GM12878 (cell line): ENCODE measurements around the gene ACTL10. TPM values are rescaled to one million over a fixed set of nuclear protein-coding genes. Genes with fewer than 3 reads are reported as not detected.

Experiments
- ATAC-seq: fragments of 200-7000 bp; cut with Tn5 transposase; 3 replicates; pipeline ENCODE4 v1.9.1; 2020; ENCODE audit warnings: mild to moderate bottlenecking, moderate library complexity
- BruUV-seq: library from RNA; stranded (reverse); fragments of 400-500 nt; replicated peaks from 2 replicates; lab custom pipeline; 2021; lab: Mats Ljungman, UMichigan
- CTCF ChIA-PET: fragments of 300-600 bp; sonication (Branson Sonifier 250); formaldehyde crosslinking; extraction: SDS; loops from one replicate; lab custom pipeline; 2021; ENCODE audit warnings: inconsistent platforms; lab: Yijun Ruan, JAX
- POLR2A ChIA-PET: fragments of 350-600 bp; formaldehyde crosslinking; extraction: SDS; loops from one replicate; lab custom pipeline; 2021; ENCODE audit warnings: inconsistent platforms; lab: Charles Lee
- RAD21 ChIA-PET: fragments of 300-600 bp; sonication (Branson Sonifier 250); formaldehyde crosslinking; loops from one replicate; lab custom pipeline; 2023; ENCODE audit warnings: antibody characterized with exemption; ENCODE audit not compliant: unreplicated experiment; lab: Charles Lee
- SMC1A ChIA-PET: fragments of 300-600 bp; sonication (Branson Sonifier 250); formaldehyde crosslinking; loops from one replicate; lab custom pipeline; 2023; ENCODE audit not compliant: unreplicated experiment, uncharacterized antibody; lab: Charles Lee
- DNase-seq: peaks from one replicate; pipeline ENCODE4 v3.0.0-alpha.2; 2011; ENCODE audit warnings: low read depth, low spot score
- FAIRE-seq: peaks from 3 replicates; lab custom pipeline; 2011; peaks lifted over from hg19 to GRCh38; lab: Jason Lieb, UNC
- H2AFZ ChIP-seq: 2 replicates; pipeline ENCODE4 v1.6.0; 2011; ENCODE audit warnings: low read depth, low read length, control low read depth; ENCODE audit not compliant: control insufficient read depth
- H3K27ac ChIP-seq: 2 replicates; pipeline ENCODE4 v1.5.1; 2011; ENCODE audit warnings: control low read depth; ENCODE audit not compliant: control insufficient read depth, insufficient read depth
- H3K27me3 ChIP-seq, 2 experiments: replicated peaks in 1 of 2; 2 replicates each; pipeline versions ENCODE4 v1.6.0 to v1.6.1; 2011; ENCODE audit warnings: low read length in 1 of 2; ENCODE audit not compliant: control insufficient read depth in 2 of 2, insufficient read depth in 2 of 2
- H3K36me3 ChIP-seq, 2 experiments: 2 replicates each; pipeline ENCODE4 v1.5.1; 2011; ENCODE audit warnings: low read length in 1 of 2; ENCODE audit not compliant: control insufficient read depth in 2 of 2, insufficient read depth in 2 of 2
- H3K4me1 ChIP-seq: 2 replicates; pipeline ENCODE4 v1.6.1; 2011; ENCODE audit warnings: mild to moderate bottlenecking, low read length, moderate library complexity, mixed read lengths; ENCODE audit not compliant: control insufficient read depth, insufficient read depth
- H3K4me2 ChIP-seq: 2 replicates; pipeline ENCODE4 v1.6.0; 2011; ENCODE audit warnings: control low read depth; ENCODE audit not compliant: control insufficient read depth, insufficient read depth
- H3K4me3 ChIP-seq: fragments of 200-600 bp; sonication (generic); 2 replicates; pipeline ENCODE4 v1.5.1; 2016
- H3K79me2 ChIP-seq: 2 replicates; pipeline ENCODE4 v1.6.0; 2011; ENCODE audit warnings: low read length; ENCODE audit not compliant: control insufficient read depth, insufficient read depth
- H3K9ac ChIP-seq: 2 replicates; pipeline ENCODE4 v1.8.0; 2011; ENCODE audit warnings: low read length, control low read depth, mixed read lengths; ENCODE audit not compliant: control insufficient read depth, insufficient read depth
- H3K9me3 ChIP-seq: replicated peaks from 3 replicates; pipeline ENCODE4 v1.5.1; 2011; ENCODE audit warnings: mild to moderate bottlenecking, low read length; ENCODE audit not compliant: control insufficient read depth, insufficient read depth
- H4K20me1 ChIP-seq: 2 replicates; pipeline ENCODE4 v1.6.0; 2011; ENCODE audit not compliant: control insufficient read depth, insufficient read depth
- CBX5 ChIP-seq: sonication (generic); IDR thresholded peaks from 2 replicates; pipeline ENCODE4 v1.6.1; 2016; ENCODE audit warnings: low read depth, moderate library complexity, mild to moderate bottlenecking, inconsistent platforms
- NFYA ChIP-seq: IDR thresholded peaks from 2 replicates; pipeline ENCODE4 v1.6.1; 2011; ENCODE audit warnings: low read depth, mild to moderate bottlenecking, low read length, improper control_type of control experiment, borderline replicate concordance
- PML ChIP-seq: IDR thresholded peaks from 2 replicates; pipeline ENCODE4 v1.6.1; 2012; ENCODE audit warnings: low read length, inconsistent platforms
- YY1 ChIP-seq: IDR thresholded peaks from 2 replicates; pipeline ENCODE4 v1.6.1; 2011; ENCODE audit warnings: low read depth, mild to moderate bottlenecking, low read length
- ZNF274 ChIP-seq: IDR thresholded peaks from one replicate; pipeline ENCODE4 v1.8.0; 2011; ENCODE audit not compliant: insufficient read length, insufficient read depth
- WGBS: methylation state at CpG from one replicate; pipeline ENCODE4 v1.1.6; 2016; ENCODE audit warnings: low lambda C conversion rate; ENCODE audit not compliant: insufficient replicate concordance, insufficient coverage; ENCODE audit errors: missing lambda C conversion rate; 5-methylcytosine and 5-hydroxymethylcytosine counted together
- in situ Hi-C: fragments of 300-500 bp; cut with MboI; formaldehyde crosslinking; loops from 9 replicates; pipeline ENCODE4 v1.14.3; 2018; ENCODE audit warnings: mixed read lengths
- intact Hi-C: fragments of 100-400 bp; cut with micrococcal nuclease; formaldehyde crosslinking; loops from one replicate; pipeline ENCODE4 v1.14.2; 2022; ENCODE audit not compliant: unreplicated experiment
- polyA plus RNA-seq, 11 experiments: library from polyadenylated mRNA; depleted of rRNA in 4 of 11; unstranded in 6 of 11; stranded (reverse) in 5 of 11; fragments of >200 nt; fragmentation: Nextera tagmentation in 4 of 11; fragmentation: Illumina TruSeq in 1 of 11; extraction: Ambion mirVana in 4 of 11; extraction: Trizol in 1 of 11; gene quantifications; 1 replicate in 1 of 11; 2 replicates in 10 of 11; pipeline versions ENCODE4 v1.2.1 to v1.2.3, GENCODE V29; 2011 to 2016; ENCODE audit warnings: inconsistent platforms in 2 of 11, missing spikeins in 2 of 11, low read depth in 1 of 11
- total RNA-seq, 4 experiments: library from RNA; depleted of rRNA in 3 of 4; stranded (reverse); fragments of >200 nt in 3 of 4; fragmentation: Illumina TruSeq in 1 of 4; extraction: Trizol in 1 of 4; gene quantifications; 2 replicates each; pipeline versions ENCODE4 v1.2.1 to v1.2.3, GENCODE V29; 2013 to 2021
- TF ChIP-seq, protein P1 (sequence below): fragments of 450-650 bp; IDR thresholded peaks from 2 replicates; pipeline ENCODE4 v1.6.1; 2018; ENCODE audit warnings: mild to moderate bottlenecking, low read depth, moderate library complexity; ENCODE audit not compliant: partially characterized antibody
- TF ChIP-seq, protein P2 (sequence below): IDR thresholded peaks from 2 replicates; pipeline ENCODE4 v1.6.1; 2012; ENCODE audit warnings: low read depth, low read length, improper control_type of control experiment

Gene ACTL10
- total and polyA plus RNA-seq, 10 of the 15 experiments (the other 5 are each of a cell fraction or from before 2014, with no cell fraction given): 0.12 to 5.0 (median 0.89) TPM

DNA sequence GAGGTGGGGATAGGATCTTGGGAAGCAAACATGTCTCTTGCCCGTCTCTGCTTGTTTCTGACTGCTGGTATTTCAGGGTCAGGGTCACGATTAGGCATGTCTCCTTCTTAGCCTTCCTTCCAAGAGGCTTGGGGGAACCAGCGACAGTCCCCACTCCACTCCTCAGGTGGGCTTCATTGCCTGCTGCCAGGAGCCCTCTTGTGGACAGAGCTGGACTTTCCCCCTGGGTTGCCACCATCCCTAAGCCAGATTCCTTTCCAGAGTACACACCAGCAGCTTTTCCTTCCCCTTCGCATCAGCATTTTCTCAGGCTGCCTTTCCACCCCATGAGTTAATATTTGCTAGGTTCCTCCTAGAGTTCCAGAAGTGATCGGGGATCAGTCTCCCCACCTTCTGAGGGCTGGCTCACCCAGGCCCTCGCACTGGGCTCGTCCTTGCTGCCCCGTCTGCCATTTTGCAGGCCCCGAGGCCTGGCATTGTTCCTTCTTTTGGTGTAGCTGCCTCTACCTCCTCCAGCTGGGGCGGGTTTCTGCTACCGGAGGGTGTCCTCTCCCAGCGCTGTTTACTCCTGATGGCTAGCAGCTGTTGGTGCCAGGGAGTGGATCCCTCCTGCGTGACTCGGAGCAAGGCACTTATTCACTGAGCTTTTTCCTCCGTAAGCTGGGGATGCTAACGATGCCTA lies 13.4 kb upstream of the ACTL10 start (continued):
- TF ChIP-seq ZNF274 (no peak), YY1 (peak; percentile 52; the same call in 1 of the 2 replicates), PML (no peak), CBX5 (no peak)
- TF ChIP-seq, protein P1, sequence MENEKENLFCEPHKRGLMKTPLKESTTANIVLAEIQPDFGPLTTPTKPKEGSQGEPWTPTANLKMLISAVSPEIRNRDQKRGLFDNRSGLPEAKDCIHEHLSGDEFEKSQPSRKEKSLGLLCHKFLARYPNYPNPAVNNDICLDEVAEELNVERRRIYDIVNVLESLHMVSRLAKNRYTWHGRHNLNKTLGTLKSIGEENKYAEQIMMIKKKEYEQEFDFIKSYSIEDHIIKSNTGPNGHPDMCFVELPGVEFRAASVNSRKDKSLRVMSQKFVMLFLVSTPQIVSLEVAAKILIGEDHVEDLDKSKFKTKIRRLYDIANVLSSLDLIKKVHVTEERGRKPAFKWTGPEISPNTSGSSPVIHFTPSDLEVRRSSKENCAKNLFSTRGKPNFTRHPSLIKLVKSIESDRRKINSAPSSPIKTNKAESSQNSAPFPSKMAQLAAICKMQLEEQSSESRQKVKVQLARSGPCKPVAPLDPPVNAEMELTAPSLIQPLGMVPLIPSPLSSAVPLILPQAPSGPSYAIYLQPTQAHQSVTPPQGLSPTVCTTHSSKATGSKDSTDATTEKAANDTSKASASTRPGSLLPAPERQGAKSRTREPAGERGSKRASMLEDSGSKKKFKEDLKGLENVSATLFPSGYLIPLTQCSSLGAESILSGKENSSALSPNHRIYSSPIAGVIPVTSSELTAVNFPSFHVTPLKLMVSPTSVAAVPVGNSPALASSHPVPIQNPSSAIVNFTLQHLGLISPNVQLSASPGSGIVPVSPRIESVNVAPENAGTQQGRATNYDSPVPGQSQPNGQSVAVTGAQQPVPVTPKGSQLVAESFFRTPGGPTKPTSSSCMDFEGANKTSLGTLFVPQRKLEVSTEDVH: no peak

DNA sequence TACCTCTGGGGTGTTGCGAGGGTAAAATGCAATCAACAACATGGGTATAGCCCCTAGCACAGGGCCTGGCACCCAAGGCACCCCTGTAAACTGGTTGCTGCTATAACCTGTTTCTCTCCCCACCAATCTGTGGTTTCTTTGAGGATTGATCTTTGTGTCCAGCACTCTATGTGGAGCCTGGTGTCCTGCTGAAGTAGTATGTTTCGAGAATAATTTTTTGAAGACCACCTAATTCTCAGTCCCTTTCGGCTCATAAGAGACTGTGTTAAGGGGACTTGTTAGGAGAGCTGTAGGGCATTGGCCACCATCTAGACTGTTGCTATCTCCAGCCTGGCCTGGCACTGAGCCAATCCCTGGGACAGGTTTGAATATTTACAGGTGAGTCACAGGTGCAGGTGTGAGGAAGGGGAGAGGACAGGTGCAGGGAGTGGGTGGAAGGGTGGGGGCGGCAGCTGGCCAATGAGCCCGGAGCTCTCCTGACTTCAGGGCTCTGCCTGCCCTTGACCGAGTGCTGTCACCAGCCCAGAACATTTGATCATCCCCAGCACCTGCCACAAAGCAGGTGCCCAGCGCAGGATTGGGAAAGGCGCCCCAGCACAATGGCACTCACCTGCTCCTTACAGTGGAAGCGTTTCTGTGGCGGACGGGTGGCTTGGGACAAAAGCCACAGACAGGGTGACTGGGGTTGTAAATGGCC lies 12.7 kb upstream of the ACTL10 start:
- Histone ChIP-seq H3K27ac (no peak overlapping the region), H3K9ac (no peak overlapping the region), H3K9me3 (no peaks in the 10 kb centered on the region), H2AFZ (no peak overlapping the region), H3K4me3 (no peak overlapping the region), H3K79me2 (no peaks in the 10 kb centered on the region), H3K36me3 (no peaks in the 10 kb centered on the region), H4K20me1 (no peaks in the 10 kb centered on the region), H3K27me3 (peaks cover 0 to 2% of the 10 kb centered on the region in 2 experiments; a peak in 2 of 4 replicates), H3K4me2 (no peak overlapping the region), H3K4me1 (peaks cover 20% of the 10 kb centered on the region)
- intact Hi-C loops: loop anchor here (1.0 to 5.0 kb wide), 3 partner anchors 137 to 199 kb away; no protein-coding TSS in a partner anchor
- in situ Hi-C loops: loop anchor here (5.0 kb wide), 1 partner anchor 202 kb away; no protein-coding TSS in a partner anchor
- ChIA-PET POLR2A (interaction anchor here (0.5 to 1.5 kb wide), 3 partner anchors 9 to 137 kb away, joined by 3 to 4 read pairs (median 3); no protein-coding TSS in a partner anchor), CTCF (interaction anchor here (0.6 to 5.6 kb wide), 15 partner anchors 10 to 280 kb away, joined by 3 to 41 read pairs (median 3); partner anchors contain the start of gene ACTL10), RAD21 (interaction anchor here (0.6 to 3.6 kb wide), 9 partner anchors 9 to 200 kb away, joined by 3 to 13 read pairs (median 3); partner anchors contain the start of genes ACTL10 and CBFA2T2), SMC1A (interaction anchor here (0.6 to 3.2 kb wide), 11 partner anchors 9 to 199 kb away, joined by 3 to 20 read pairs (median 4); partner anchors contain the start of genes ACTL10 and C20orf144)
- ATAC-seq: no peak
- WGBS: 93% methylated on average over 11 of the region's 11 CpGs
- TF ChIP-seq, protein P2, sequence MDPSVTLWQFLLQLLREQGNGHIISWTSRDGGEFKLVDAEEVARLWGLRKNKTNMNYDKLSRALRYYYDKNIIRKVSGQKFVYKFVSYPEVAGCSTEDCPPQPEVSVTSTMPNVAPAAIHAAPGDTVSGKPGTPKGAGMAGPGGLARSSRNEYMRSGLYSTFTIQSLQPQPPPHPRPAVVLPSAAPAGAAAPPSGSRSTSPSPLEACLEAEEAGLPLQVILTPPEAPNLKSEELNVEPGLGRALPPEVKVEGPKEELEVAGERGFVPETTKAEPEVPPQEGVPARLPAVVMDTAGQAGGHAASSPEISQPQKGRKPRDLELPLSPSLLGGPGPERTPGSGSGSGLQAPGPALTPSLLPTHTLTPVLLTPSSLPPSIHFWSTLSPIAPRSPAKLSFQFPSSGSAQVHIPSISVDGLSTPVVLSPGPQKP: no peak
- TF ChIP-seq NFYA: no peak
- BruUV-seq: no TSS peak
- FAIRE-seq: no peak
- DNase-seq: no peak
